Osteoblast (primary cell): Measurements from ENCODE around the gene PEG3. TPM values are rescaled to one million over a fixed set of nuclear protein-coding genes. Genes with fewer than 3 reads are reported as not detected.

Experiments used
- DNase-seq: peaks from one replicate; pipeline ENCODE4 v3.0.0; 2011; ENCODE audit warnings: low spot score, mixed read lengths; ENCODE audit not compliant: insufficient read length; ENCODE audit errors: missing footprints
- H2AFZ ChIP-seq: 2 replicates; pipeline ENCODE4 v1.6.0; 2011; ENCODE audit warnings: mild to moderate bottlenecking, low read length
- H3K27ac ChIP-seq: 2 replicates; pipeline ENCODE4 v1.5.1; 2011; ENCODE audit warnings: mild to moderate bottlenecking, low read depth, low read length, moderate library complexity
- H3K27me3 ChIP-seq: 2 replicates; pipeline ENCODE4 v1.6.0; 2012; ENCODE audit warnings: mild to moderate bottlenecking, control low read depth, inconsistent platforms, low read length, moderate library complexity; ENCODE audit not compliant: insufficient read depth
- H3K36me3 ChIP-seq: 2 replicates; pipeline ENCODE4 v1.5.1; 2011; ENCODE audit warnings: mild to moderate bottlenecking, low read length, control low read depth, moderate library complexity; ENCODE audit not compliant: insufficient read depth
- H3K4me1 ChIP-seq: 2 replicates; pipeline ENCODE4 v1.5.1; 2011; ENCODE audit warnings: mild to moderate bottlenecking, low read length, control low read depth, moderate library complexity; ENCODE audit not compliant: insufficient read depth
- H3K4me2 ChIP-seq: 2 replicates; pipeline ENCODE4 v1.6.0; 2011; ENCODE audit warnings: mild to moderate bottlenecking, low read length; ENCODE audit not compliant: insufficient read depth
- H3K4me3 ChIP-seq: fragments of 200-600 bp; sonication (generic); 3 replicates; pipeline ENCODE4 v1.5.1; 2012; ENCODE audit warnings: mild to moderate bottlenecking, low read length, inconsistent platforms; ENCODE audit not compliant: insufficient read depth
- H3K79me2 ChIP-seq: 2 replicates; pipeline ENCODE4 v1.6.0; 2012; ENCODE audit warnings: mild to moderate bottlenecking, low read length, control low read depth, inconsistent platforms; ENCODE audit not compliant: insufficient read depth
- H3K9me3 ChIP-seq: 2 replicates; pipeline ENCODE4 v1.5.1; 2011; ENCODE audit warnings: low read depth, low read length, control low read depth
- H4K20me1 ChIP-seq: 2 replicates; pipeline ENCODE4 v1.6.0; 2012; ENCODE audit warnings: mild to moderate bottlenecking, low read length, control low read depth; ENCODE audit not compliant: insufficient read depth
- CTCF ChIP-seq: IDR thresholded peaks from 2 replicates; pipeline ENCODE4 v1.5.1; 2011; ENCODE audit warnings: mild to moderate bottlenecking, low read depth, low read length, moderate library complexity; ENCODE audit errors: extremely low read depth
- total RNA-seq: library from RNA; depleted of rRNA; stranded (reverse); fragments of >200 nt; gene quantifications from 2 replicates; pipeline ENCODE4 v1.2.3, GENCODE V29; 2012

PEG3 gene
- total RNA-seq, 1 donor: 1.8 TPM

- no peaks in the 10 kb centered on the region for H3K36me3 ChIP-seq
- no peaks in the 10 kb centered on the region for H3K9me3 ChIP-seq
- H3K79me2 ChIP-seq: no peaks in the 10 kb centered on the region
- H4K20me1 ChIP-seq: no peaks in the 10 kb centered on the region
- no peaks in the 10 kb centered on the region for H3K27me3 ChIP-seq
- no peak overlapping the region for H3K4me2 ChIP-seq
- no peak for DNase-seq
- no peak for TF ChIP-seq CTCF
- H3K27ac ChIP-seq: no peak overlapping the region
- no peak overlapping the region for H2AFZ ChIP-seq
- no peaks in the 10 kb centered on the region for H3K4me1 ChIP-seq
- no peak overlapping the region for H3K4me3 ChIP-seq
Observed at GRCh38 chr19:56834564-56835375, 5.8 kb downstream of the PEG3 start.

GRCh38 chr19:56832352-56832928 lies 8.1 kb downstream of the PEG3 start:
- no peak overlapping the region for H3K4me3 ChIP-seq
- no peak overlapping the region for H3K4me2 ChIP-seq
- no peaks in the 10 kb centered on the region for H3K36me3 ChIP-seq
- DNase-seq: no peak
- H3K27ac ChIP-seq: no peak overlapping the region
- no peaks in the 10 kb centered on the region for H4K20me1 ChIP-seq
- no peaks in the 10 kb centered on the region for H3K4me1 ChIP-seq
- no peaks in the 10 kb centered on the region for H3K9me3 ChIP-seq
- no peaks in the 10 kb centered on the region for H3K79me2 ChIP-seq
- H2AFZ ChIP-seq: no peak overlapping the region
- no peaks in the 10 kb centered on the region for H3K27me3 ChIP-seq
- TF ChIP-seq CTCF: no peak

GRCh38 chr19:56831255-56831654 lies 9.3 kb downstream of the PEG3 start:
- Histone ChIP-seq H3K27ac (no peak overlapping the region), H3K36me3 (no peaks in the 10 kb centered on the region), H3K4me1 (no peaks in the 10 kb centered on the region), H2AFZ (no peak overlapping the region), H4K20me1 (no peaks in the 10 kb centered on the region), H3K9me3 (no peaks in the 10 kb centered on the region), H3K27me3 (no peaks in the 10 kb centered on the region), H3K79me2 (no peaks in the 10 kb centered on the region), H3K4me3 (no peak overlapping the region), H3K4me2 (no peak overlapping the region)
- TF ChIP-seq CTCF: no peak
- no peak for DNase-seq

- Histone ChIP-seq H3K9me3 (no peaks in the 10 kb centered on the region), H3K4me2 (no peak overlapping the region), H2AFZ (no peak overlapping the region), H3K27me3 (no peaks in the 10 kb centered on the region), H3K79me2 (no peaks in the 10 kb centered on the region), H4K20me1 (no peaks in the 10 kb centered on the region), H3K27ac (no peak overlapping the region), H3K36me3 (no peaks in the 10 kb centered on the region), H3K4me3 (no peak overlapping the region), H3K4me1 (no peaks in the 10 kb centered on the region)
- TF ChIP-seq CTCF: no peak
- no peak for DNase-seq
Observed at GRCh38 chr19:56829596-56829995, 10.9 kb downstream of the PEG3 start.
